Raji (cell line): ENCODE results near the gene PDE8A.

Source experiments
- POLR2A ChIP-seq: IDR thresholded peaks from 2 replicates; pipeline ENCODE4 v1.6.1; 2011; ENCODE audit warnings: low read depth, low read length, control low read depth; ENCODE audit not compliant: insufficient read depth

The PDE8A gene

DNA sequence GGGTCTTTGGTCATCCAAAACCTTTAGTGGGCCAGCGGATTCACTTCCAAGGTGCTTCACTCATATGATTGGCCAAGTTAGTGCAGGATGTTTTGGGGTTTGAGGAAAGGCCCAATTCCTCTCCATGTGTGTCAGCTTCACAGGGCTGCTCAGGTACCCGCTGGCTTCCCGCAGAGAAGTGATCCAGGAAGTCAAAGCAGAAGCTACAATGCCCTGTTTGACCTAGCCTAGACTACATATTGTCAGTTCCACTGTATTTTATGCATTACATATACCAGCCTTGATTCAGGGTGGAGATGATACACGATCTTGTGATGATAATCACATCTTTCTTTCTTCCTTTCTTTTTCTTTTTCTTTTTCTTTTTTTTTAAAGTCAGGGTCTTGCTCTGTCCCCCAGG, 32.1 kb downstream of the PDE8A start:
- no peak for TF ChIP-seq POLR2A

DNA sequence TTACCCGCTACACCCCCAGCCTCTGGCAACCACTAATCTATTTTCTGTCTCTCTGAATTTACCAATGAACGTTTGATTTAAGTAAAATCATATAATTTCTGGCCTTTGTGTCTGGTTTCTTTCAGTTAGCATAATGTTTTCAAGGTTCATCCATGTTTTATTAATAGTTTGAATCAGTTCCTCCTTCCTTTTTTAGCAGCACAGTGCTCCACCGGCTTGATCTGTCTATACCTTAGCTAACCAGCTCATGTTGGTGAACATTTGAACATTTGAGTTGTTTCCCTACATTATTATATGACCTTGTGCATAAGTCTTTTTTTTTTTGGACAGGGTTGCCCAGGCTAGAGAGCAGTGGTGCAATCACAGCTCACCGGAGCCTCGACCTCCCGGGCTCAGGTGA, 33.3 kb downstream of the PDE8A start:
- no peak for TF ChIP-seq POLR2A

DNA sequence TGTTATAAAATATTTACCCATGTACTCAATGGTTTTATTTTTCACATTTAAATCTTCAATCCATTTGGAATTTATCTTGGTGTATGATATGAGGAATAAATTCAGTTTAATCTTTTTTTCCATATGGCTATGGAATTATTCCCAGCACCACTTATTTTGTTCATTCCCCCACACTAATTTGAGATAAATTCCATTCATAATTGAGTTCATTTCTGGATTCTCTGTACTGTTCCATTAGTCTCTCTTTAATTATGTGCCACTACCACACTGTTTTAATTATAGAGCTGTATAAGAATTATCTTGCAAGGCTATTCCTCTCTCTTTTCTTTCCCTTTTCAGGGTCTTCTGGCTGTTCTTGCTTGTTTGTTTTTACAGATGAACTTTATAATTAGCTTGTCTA, 34.6 kb downstream of the PDE8A start:
- TF ChIP-seq POLR2A, result no peak

DNA sequence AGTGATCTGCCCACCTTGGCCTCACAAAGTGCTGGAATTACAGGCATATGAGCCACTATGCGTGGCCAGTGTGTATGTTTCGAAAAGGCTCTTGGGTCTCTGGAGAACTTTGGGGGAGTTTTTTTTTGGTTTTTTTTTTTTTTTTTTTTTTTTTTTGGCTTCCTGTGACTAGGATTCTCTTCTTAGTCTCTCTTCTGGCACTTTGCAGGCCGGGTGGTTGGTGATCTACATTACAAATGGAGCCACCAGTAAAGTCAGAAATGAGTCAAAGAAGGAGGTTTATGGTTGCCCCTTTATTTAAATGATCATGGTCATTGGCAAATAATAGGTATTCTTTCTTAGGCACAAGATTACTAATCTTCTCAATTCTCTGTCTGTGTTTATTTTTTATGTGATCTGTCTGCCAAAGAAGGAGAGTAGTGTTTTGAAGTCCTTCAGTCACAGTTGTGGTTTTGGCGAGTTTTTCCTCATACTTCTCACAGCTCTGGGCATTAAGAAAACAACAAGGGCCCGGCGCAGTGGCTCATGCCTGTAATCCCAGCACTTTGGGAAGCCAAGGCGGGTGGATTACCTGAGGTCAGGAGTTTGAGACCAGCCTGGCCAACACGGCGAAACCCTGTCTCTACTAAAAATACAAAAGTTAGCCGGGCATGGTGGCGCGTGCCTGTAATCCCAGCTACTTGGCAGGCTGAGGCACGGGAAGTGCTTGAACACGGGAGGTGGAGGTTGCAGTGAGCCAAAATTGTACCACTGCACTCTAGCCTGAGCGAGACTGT, 38.3 kb downstream of the PDE8A start:
- no peak for TF ChIP-seq POLR2A

DNA sequence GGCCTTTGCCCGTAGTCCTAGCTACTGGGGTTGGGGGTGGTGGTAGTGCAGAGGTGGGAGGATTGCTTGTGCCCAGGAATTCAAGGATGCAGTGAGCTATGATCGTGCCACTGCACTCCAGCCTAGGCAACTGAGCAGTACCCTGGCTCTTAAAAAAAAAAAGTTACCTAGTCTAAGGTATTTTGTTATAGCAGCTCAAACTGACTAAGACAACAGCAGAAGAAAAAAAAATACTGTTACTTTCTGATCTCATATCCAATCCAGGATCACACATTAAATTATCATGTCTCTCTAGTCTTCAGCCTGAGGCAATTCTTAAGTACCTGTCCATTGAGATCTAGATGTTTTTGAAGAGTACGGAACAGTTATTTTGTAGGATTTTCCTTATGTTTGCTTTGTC, 39.8 kb downstream of the PDE8A start:
- TF ChIP-seq POLR2A, result no peak

DNA sequence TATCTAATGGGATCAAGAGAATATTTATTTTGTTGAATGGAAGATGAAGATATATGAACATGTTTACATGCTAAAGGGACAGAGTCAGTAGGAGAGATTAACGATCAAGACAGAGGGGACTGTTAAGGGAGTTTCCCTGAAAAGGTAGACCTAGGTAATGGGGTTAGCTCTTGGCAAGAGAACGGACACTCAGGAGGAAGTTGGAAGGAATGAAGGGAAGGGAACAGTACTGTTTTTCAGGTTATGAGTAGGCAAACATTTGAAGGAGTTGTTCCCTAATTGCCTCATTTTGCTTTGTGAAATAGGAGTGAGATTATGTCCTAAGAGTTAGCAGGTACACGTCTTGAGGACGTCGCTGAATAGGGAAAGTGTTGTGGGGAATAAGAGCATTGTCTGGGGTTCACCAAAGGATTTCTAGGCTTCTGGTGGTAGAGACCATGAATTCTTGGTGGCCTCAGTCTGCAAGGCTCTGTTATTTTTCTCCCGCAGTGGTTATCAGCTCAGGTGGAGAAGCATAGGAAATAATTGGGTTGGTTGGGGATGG, 41.3 kb downstream of the PDE8A start:
- no peak for TF ChIP-seq POLR2A

DNA sequence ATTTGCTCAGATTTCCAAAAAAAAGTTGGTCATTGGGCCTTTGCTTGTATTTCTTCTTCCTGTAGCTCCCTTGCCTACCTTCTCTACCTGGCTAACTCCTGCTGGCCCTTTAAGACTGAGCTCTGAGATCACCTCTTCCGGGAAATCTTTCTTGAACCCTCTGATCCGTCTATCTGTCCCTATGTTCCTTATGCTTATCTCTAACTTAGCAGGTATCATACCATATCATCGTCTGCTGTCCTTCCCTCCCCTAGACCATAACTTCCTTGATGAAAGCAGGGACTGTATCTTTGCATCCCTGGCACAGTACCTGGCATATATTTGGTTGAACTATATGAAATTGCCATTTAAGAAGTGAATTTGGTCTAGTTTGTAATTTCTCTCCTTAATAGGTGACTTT, 42.3 kb downstream of the PDE8A start:
- no peak for TF ChIP-seq POLR2A

DNA sequence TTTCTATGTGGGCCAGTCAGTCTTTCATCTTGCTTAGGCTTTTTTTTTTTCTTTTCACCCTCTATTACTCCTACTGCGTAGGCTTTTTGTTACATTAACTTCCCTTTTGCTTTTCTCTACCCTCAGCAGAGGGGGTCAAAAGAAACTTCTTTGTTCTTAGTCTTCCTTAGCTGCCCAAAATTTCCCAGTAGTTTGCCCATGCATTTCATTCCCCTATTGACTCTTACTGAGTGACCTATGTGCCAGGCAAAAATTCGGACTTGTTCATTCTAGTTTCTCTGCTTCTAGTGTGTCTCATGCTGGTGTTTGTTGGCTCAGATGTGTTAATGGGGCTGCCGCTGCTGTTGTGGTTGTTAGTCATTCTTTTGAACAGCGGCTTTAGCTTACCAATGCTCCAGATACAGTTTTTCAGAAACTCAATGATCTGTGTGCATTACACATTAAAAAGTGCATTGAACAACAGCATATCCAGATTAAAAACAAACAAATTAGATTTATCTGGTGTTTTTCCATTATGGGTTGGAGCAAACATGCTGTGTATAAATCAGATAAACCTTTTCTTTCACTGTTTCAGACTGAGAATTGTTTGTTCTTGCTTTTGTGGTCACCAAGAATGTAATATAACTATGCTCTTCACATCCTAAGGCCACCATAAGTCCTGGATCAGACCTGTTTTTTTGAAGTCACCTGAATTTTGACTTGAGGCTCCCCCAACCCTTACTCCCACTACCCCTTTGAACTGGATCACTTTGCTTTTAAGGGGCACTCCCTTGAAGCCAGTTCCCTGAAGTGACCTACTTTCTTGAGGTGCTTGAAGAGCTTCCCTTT, 43.1 kb downstream of the PDE8A start:
- no peak for TF ChIP-seq POLR2A

DNA sequence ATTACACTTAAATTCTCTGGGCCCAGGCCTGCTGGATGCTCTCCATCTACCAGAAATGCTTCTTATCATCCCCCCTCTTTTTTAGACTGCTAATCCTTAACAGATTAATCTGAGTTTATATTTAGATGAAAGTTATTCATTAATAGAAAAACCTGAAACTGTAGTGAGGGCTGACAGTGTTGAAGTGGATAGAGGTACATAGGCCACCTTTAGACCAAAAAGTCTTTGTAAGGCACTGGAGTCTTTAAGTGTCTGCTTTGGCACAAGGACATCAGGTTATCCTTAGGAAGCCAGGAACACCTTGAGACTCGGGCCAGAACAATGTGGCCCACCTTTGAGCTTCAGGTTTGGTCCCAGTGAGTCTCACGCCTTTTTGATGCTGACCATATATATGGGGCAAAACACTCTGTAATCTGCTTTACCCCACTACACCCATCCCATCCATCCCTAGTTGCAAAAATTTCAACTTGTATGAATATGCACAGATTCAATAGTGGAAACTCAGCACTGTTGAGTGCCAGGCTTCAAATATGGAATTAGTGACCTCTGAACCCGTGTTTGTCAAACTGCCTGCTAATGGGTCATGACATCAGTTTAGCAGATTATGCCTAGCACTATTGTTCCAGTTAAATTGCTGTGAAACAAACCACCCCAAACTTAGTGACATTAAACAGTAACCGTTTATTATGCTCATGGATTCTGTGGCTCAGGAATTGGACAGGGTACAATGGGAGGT, 44.0 kb downstream of the PDE8A start:
- no peak for TF ChIP-seq POLR2A

DNA sequence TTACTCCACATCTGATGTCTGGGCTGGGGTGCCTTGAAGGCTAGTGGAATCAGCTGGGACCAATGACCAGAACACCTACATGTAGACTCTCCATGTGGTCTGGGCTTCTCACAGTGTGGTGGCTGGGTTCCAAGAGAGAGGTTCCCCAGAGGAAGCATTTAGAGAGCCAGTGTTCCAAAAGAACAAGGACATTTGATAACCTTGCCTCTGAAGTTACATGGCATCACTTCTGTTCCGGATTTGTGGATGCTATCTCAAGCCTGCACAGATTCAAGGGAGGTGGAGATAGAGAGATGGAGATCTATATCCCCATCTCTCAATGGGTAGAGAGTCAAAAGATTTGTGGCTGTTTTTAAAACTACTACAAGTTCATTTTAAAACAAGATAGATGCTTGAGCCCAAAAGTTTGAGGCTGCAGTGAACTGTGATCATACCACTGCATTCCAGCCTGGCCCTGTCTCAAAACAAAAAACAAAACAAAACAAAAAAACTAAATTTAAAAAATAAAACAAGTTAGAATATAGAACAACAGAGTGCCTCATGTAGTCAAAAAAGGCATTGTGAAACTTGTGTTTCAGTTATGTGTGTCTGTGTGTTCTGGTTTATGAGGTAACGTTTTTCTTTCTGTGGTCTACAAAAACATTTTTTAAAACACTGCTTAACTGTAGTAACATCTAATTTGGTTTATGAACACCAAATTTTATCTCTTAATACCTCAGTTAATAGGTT, 44.8 kb downstream of the PDE8A start:
- TF ChIP-seq POLR2A, result no peak

DNA sequence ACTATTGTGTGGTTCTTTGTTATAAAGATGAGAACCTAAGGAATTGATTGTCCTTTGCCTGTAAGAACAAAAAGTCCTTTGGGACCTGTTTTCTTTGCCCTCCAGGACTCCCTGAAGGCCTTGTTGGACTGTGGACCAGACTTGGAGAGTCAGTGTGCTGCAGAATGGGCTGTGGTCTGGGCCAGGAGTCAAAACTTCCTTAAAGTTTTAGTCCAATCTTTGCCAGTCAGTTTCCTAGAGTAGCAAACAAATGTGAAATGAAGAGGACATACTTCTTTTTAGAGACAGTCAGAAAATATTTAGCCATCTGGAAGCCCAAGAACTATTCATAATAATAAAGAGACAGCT, 45.4 kb downstream of the PDE8A start:
- no peak for TF ChIP-seq POLR2A

DNA sequence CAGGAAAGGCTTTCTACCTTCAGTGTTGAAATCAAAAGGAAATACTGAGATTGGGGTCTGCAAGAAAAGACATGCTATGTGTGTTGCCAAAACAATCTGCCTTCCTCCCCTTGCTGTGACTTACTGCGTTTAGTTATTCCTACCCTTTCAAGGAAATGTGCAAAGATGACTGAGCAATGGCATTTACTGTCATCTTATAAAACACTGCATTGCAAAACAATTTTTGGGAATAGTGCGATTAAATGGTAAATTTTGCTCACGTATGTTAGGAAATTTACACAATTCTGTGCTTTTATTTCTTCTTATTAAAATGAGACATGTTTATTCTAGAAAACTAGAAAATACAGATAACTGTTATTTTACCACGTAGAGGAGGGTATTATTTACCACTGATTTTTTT, 45.8 kb downstream of the PDE8A start:
- TF ChIP-seq POLR2A, result no peak

DNA sequence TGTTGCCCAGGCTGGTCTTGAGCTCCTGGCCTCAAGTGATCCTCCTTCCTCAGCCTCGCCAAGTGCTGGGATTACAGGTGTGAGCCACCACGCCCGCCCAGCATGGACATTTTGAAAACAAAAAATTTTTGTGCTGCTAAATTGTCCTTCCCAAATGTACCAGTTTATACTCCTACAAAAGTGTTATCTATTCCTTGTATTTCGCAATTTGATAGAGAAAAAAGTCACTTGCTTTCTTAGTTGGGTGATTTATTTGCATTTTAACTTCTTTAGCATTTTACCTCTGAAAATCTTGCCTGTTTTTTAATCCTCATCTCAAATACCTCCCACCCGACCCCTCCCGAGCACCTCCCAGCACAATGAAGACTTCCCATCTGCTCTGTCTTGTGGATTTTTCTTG, 46.8 kb downstream of the PDE8A start:
- TF ChIP-seq POLR2A, result no peak

DNA sequence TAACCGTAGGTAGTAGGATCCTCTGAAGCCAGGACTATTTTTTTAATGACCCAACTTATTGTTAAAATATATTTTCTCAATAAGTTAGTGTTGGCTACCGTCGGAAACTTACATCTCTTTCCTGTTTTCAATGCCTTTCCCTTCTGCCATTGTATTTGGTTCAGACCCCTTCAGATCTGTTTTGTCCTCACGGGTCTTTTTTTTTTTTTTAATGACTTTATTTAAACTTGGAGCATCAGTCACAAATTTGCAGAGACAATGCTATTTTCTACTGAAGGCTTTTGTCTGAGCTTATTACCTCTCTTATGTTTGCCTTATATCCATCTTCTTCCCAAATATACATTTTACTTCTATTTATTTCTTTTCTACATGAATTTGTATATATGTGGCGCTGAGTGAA, 47.6 kb downstream of the PDE8A start:
- no peak for TF ChIP-seq POLR2A
